ENCODE data around the gene PYGO2. TPM values are rescaled to one million over a fixed set of nuclear protein-coding genes. Genes with fewer than 3 reads are reported as not detected.
"Not testable (repeated sequence)": the region's sequence is repeated elsewhere in the genome, so short reads cannot be mapped to it uniquely, and the experiment has no call there.

Gene PYGO2
- total RNA-seq, 1 donor from 2014 or later = 10.5 TPM

GRCh38 chr1:155000726-155001424 lies 39.3 kb upstream of the PYGO2 start:
- DNase-seq (ENCODE audit: low spot score) = peak; percentile 97
- peak; percentile 56 for ATAC-seq

GRCh38 chr1:155000411-155000725 lies 38.8 kb upstream of the PYGO2 start:
- DNase-seq (ENCODE audit: low spot score) (peak; percentile 72), ATAC-seq (no peak)

GRCh38 chr1:154999571-155000410 lies 38.2 kb upstream of the PYGO2 start:
- no peak for DNase-seq (ENCODE audit: low spot score)
- ATAC-seq = no peak

- ATAC-seq (no peak), DNase-seq (ENCODE audit: low spot score) (peak; percentile 68)
Observed at GRCh38 chr1:154998818-154999570, 37.4 kb upstream of the PYGO2 start.

- ATAC-seq = no peak
- peak; percentile 51 for DNase-seq (ENCODE audit: low spot score)
Observed at GRCh38 chr1:154998201-154998780, 36.7 kb upstream of the PYGO2 start.

- DNase-seq (ENCODE audit: low spot score) = peak; percentile 45
- ATAC-seq = no peak
Observed at GRCh38 chr1:154996966-154997701, 35.6 kb upstream of the PYGO2 start.

GRCh38 chr1:154995301-154995983 lies 33.9 kb upstream of the PYGO2 start:
- ATAC-seq = peak; percentile 47
- peak; percentile 60 for DNase-seq (ENCODE audit: low spot score)

- DNase-seq (ENCODE audit: low spot score) (no peak), ATAC-seq (no peak)
Observed at GRCh38 chr1:154994591-154994990, 33.0 kb upstream of the PYGO2 start.

GRCh38 chr1:154994269-154994587 lies 32.6 kb upstream of the PYGO2 start:
- ATAC-seq (no peak), DNase-seq (ENCODE audit: low spot score) (no peak)

- ATAC-seq (no peak), DNase-seq (ENCODE audit: low spot score) (no peak)
Observed at GRCh38 chr1:154993572-154994268, 32.1 kb upstream of the PYGO2 start, which contains the start of gene LENEP. Gene LENEP (plus strand): TSS chr1:154993586. CDS start chr1:154993608, 22 bp downstream.

- ATAC-seq = no peak
- no peak for DNase-seq (ENCODE audit: low spot score)
Observed at GRCh38 chr1:154992721-154993571, 31.4 kb upstream of the PYGO2 start.

- no peak for ATAC-seq
- DNase-seq (ENCODE audit: low spot score) = no peak
Observed at GRCh38 chr1:154990276-154990675, 28.7 kb upstream of the PYGO2 start.

- DNase-seq (ENCODE audit: low spot score) = no peak
Observed at GRCh38 chr1:154989195-154989860, 27.7 kb upstream of the PYGO2 start.

GRCh38 chr1:154988058-154988954 lies 26.7 kb upstream of the PYGO2 start:
- no peak for ATAC-seq
- DNase-seq (ENCODE audit: low spot score) = no peak

More at GRCh38 chr1:154989195-154989860, 27.7 kb upstream of the PYGO2 start:
- ATAC-seq = peak; percentile 28

- DNase-seq (ENCODE audit: low spot score) (peak; percentile 86), ATAC-seq (peak; percentile 50)
Observed at GRCh38 chr1:154987326-154987725, 25.7 kb upstream of the PYGO2 start.

GRCh38 chr1:154986736-154987135 lies 25.2 kb upstream of the PYGO2 start:
- not testable (repeated sequence) for DNase-seq (ENCODE audit: low spot score)

More at GRCh38 chr1:154986736-154987135, 25.2 kb upstream of the PYGO2 start:
- not testable (repeated sequence) for ATAC-seq
